A549 treated with AZD2906 at 1 μM for 4 hours (cell line): ENCODE data around the gene IRF1. TPM values are rescaled to one million over a fixed set of nuclear protein-coding genes. Genes with fewer than 3 reads are reported as not detected.

Experiments
- total RNA-seq: library from RNA; stranded (reverse); fragments of 200-300 nt; extraction: Qiagen RNA extraction; gene quantifications from 5 replicates; pipeline ENCODE4 v1.2.3, GENCODE V29; 2022

The IRF1 gene, protein sequence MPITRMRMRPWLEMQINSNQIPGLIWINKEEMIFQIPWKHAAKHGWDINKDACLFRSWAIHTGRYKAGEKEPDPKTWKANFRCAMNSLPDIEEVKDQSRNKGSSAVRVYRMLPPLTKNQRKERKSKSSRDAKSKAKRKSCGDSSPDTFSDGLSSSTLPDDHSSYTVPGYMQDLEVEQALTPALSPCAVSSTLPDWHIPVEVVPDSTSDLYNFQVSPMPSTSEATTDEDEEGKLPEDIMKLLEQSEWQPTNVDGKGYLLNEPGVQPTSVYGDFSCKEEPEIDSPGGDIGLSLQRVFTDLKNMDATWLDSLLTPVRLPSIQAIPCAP
- 28.0 to 34.3 TPM (median 31.2 TPM) in 5 replicates for total RNA-seq

GRCh38 chr5:132490484-132491367 lies at the start of gene IRF1:
Gene IRF1 (minus strand): TSS chr5:132490773. CDS start chr5:132489478, 1,295 bp downstream.

Other genes starting within 250 kb of the IRF1 start
- 0.51 to 1.0 TPM (median 0.78 TPM) in 5 replicates for gene PDLIM4, start 233.1 kb downstream of the IRF1 start, total RNA-seq
- 4.8 to 6.3 TPM (median 5.5 TPM) in 5 replicates for gene SLC22A4, start 196.4 kb downstream of the IRF1 start, total RNA-seq
- gene SLC22A5, start 121.1 kb downstream of the IRF1 start, total RNA-seq, result 56.2 to 59.5 TPM (median 59.0 TPM) in 5 replicates
- not detected in 5 replicates for gene IL5, start 52.7 kb upstream of the IRF1 start, total RNA-seq
- 24.1 to 32.0 TPM (median 27.7 TPM) in 5 replicates for gene RAD50, start 66.2 kb upstream of the IRF1 start, total RNA-seq
- gene IL13, start 167.4 kb upstream of the IRF1 start, total RNA-seq, result 0.08 to 0.10 TPM in 2 of 5 replicates, not detected in the others
- not detected in 5 replicates for gene IL4, start 183.2 kb upstream of the IRF1 start, total RNA-seq
- 5.9 to 10.5 TPM (median 8.2 TPM) in 5 replicates for gene KIF3A, start 246.8 kb upstream of the IRF1 start, total RNA-seq